Midbrain (tissue), 1 donor: ENCODE measurements around the gene TUBA4B.

Experiments used
- DNase-seq: peaks from one replicate; lab custom pipeline; 2025; lab: John Stamatoyannopoulos, UW

Gene TUBA4B

GRCh38 chr2:219218732-219219701 lies 34.0 kb upstream of the TUBA4B start, which contains the start of gene ABCB6:
Gene ABCB6 (minus strand): TSS chr2:219218958. CDS start chr2:219218673, 285 bp downstream.
- DNase-seq: peak; percentile 97

- DNase-seq: no peak
Measured at GRCh38 chr2:219219784-219220532, 33.1 kb upstream of the TUBA4B start.

GRCh38 chr2:219220652-219221402 lies 32.2 kb upstream of the TUBA4B start:
- DNase-seq: no peak

- DNase-seq: no peak
Measured at GRCh38 chr2:219221957-219222518, 31.0 kb upstream of the TUBA4B start.

GRCh38 chr2:219223831-219224610 lies 29.0 kb upstream of the TUBA4B start:
- no peak for DNase-seq

- DNase-seq: no peak
Measured at GRCh38 chr2:219225350-219225749, 27.7 kb upstream of the TUBA4B start.

- no peak for DNase-seq
Measured at GRCh38 chr2:219228041-219228910, 24.8 kb upstream of the TUBA4B start.

GRCh38 chr2:219228911-219229304 lies 24.1 kb upstream of the TUBA4B start:
- no peak for DNase-seq

- peak; percentile 99 for DNase-seq
Measured at GRCh38 chr2:219229305-219230058, 23.6 kb upstream of the TUBA4B start, which contains the start of the genes ANKZF1 and ATG9A. Gene ANKZF1 (plus strand): TSS chr2:219229806. CDS start chr2:219230258, 452 bp downstream. Gene ATG9A (minus strand): TSS chr2:219229636. CDS start chr2:219228024, 1,612 bp downstream.

GRCh38 chr2:219230059-219230540 lies 22.9 kb upstream of the TUBA4B start:
- no peak for DNase-seq

GRCh38 chr2:219234331-219234730 lies 18.7 kb upstream of the TUBA4B start:
- DNase-seq: no peak

- no peak for DNase-seq
Measured at GRCh38 chr2:219243291-219243761, 9.7 kb upstream of the TUBA4B start.

- no peak for DNase-seq
Measured at GRCh38 chr2:219244789-219245147, 8.3 kb upstream of the TUBA4B start.

- peak; percentile 94 for DNase-seq
Measured at GRCh38 chr2:219245148-219245898, 7.7 kb upstream of the TUBA4B start, which contains the start of the genes GLB1L and STK16. Gene GLB1L (minus strand): TSS chr2:219245444. CDS start chr2:219243573, 1,871 bp downstream. Gene STK16 (plus strand): TSS chr2:219245479. CDS start chr2:219246000, 521 bp downstream.

GRCh38 chr2:219245899-219246230 lies 7.2 kb upstream of the TUBA4B start:
- no peak for DNase-seq

- no peak for DNase-seq
Measured at GRCh38 chr2:219246559-219246958, 6.5 kb upstream of the TUBA4B start.

GRCh38 chr2:219247678-219248642 lies 5.1 kb upstream of the TUBA4B start:
- DNase-seq: no peak
